ENCODE results near the gene HDAC10.

The HDAC10 gene

DNA sequence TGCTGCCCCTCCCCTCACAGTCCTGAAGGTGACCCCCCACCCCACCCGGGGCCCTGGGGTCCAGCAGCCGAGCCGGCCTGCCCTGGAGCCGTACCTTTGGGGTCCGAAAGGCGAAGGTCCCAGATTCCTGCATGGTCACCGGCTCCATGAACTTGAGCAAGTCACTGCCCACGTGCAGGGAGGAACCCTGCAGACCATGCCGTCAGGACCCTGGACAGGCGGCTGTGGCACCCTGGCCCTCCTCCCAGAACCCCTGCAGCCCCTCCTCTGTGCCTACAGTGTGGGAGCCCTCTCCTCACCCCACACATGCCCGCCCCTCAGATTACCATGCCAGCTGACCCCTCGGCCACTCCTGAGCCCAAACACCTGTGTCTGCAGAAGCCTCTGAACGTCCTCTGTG, 33.4 kb upstream of the HDAC10 start:
- TF ChIP-seq REST (IDR thresholded peaks at IDR 0.05; ENCODE audit: insufficient replicate concordance, low read depth) (peak; percentile 10), SPI1 (IDR thresholded peaks at IDR 0.05; ENCODE audit: borderline replicate concordance, low read depth) (no peak), GABPA (IDR thresholded peaks at IDR 0.05; ENCODE audit: low read depth) (no peak), POLR2AphosphoS5 (IDR thresholded peaks at IDR 0.05; ENCODE audit: low read depth) (no peak)
- TF ChIP-seq, protein P1, sequence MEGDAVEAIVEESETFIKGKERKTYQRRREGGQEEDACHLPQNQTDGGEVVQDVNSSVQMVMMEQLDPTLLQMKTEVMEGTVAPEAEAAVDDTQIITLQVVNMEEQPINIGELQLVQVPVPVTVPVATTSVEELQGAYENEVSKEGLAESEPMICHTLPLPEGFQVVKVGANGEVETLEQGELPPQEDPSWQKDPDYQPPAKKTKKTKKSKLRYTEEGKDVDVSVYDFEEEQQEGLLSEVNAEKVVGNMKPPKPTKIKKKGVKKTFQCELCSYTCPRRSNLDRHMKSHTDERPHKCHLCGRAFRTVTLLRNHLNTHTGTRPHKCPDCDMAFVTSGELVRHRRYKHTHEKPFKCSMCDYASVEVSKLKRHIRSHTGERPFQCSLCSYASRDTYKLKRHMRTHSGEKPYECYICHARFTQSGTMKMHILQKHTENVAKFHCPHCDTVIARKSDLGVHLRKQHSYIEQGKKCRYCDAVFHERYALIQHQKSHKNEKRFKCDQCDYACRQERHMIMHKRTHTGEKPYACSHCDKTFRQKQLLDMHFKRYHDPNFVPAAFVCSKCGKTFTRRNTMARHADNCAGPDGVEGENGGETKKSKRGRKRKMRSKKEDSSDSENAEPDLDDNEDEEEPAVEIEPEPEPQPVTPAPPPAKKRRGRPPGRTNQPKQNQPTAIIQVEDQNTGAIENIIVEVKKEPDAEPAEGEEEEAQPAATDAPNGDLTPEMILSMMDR (IDR thresholded peaks at IDR 0.05; ENCODE audit: insufficient read depth, low read length): no peak
- Histone ChIP-seq H3K27me3 (ENCODE audit: insufficient read depth, poor library complexity, severe bottlenecking) (no peaks in the 10 kb centered on the region), H3K4me3 (replicated peaks; ENCODE audit: insufficient read depth, low read length) (no peak overlapping the region), H3K27ac (replicated peaks) (no peak overlapping the region)
- DNase-seq (ENCODE audit: low read depth in 1 of 2, low spot score in 1 of 2): no peak

- H3K4me3 ChIP-seq (replicated peaks; ENCODE audit: insufficient read depth, low read length): no peak overlapping the region
- no peak for TF ChIP-seq POLR2AphosphoS5 (IDR thresholded peaks at IDR 0.05; ENCODE audit: low read depth)
- H3K27me3 ChIP-seq (ENCODE audit: insufficient read depth, poor library complexity, severe bottlenecking): no peaks in the 10 kb centered on the region
- H3K27ac ChIP-seq (replicated peaks): no peak overlapping the region
- DNase-seq (ENCODE audit: low read depth in 1 of 2, low spot score in 1 of 2): no peak
These were observed 32.8 kb upstream of the HDAC10 start for GRCh38 chr22:50283821-50284220.

GRCh38 chr22:50282361-50283155, 31.5 kb upstream of the HDAC10 start:
- no peak for DNase-seq (ENCODE audit: low read depth in 1 of 2, low spot score in 1 of 2)
- TF ChIP-seq POLR2AphosphoS5 (IDR thresholded peaks at IDR 0.05; ENCODE audit: low read depth) (no peak), REST (IDR thresholded peaks at IDR 0.05; ENCODE audit: insufficient replicate concordance, low read depth) (no peak), GABPA (IDR thresholded peaks at IDR 0.05; ENCODE audit: low read depth) (no peak), SPI1 (IDR thresholded peaks at IDR 0.05; ENCODE audit: borderline replicate concordance, low read depth) (no peak)
- TF ChIP-seq, protein P1 (IDR thresholded peaks at IDR 0.05; ENCODE audit: insufficient read depth, low read length): no peak
- Histone ChIP-seq H3K27ac (replicated peaks) (no peak overlapping the region), H3K27me3 (ENCODE audit: insufficient read depth, poor library complexity, severe bottlenecking) (no peaks in the 10 kb centered on the region), H3K4me3 (replicated peaks; ENCODE audit: insufficient read depth, low read length) (no peak overlapping the region)

DNA sequence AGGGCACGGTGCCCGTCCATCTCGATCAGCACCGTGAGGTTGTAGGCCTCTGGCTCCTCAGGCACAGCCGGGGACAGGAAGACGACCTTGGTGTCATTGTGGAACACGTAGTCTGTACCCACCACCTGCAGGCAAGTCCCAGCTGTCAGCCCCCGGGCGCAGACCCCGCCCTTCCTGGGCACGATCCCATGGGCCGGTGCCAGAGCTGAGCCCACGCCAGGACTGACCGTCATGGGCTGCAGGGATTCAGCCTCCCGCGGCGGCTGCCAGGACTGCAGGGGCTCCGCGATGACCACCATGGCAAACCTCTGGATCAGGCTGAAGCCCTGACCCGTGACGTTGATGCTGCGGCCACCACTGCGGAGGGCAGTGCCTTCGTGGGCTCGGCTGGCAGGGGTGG, 30.9 kb upstream of the HDAC10 start:
- Histone ChIP-seq H3K27me3 (ENCODE audit: insufficient read depth, poor library complexity, severe bottlenecking) (no peaks in the 10 kb centered on the region), H3K27ac (replicated peaks) (no peak overlapping the region), H3K4me3 (replicated peaks; ENCODE audit: insufficient read depth, low read length) (no peak overlapping the region)
- TF ChIP-seq GABPA (IDR thresholded peaks at IDR 0.05; ENCODE audit: low read depth): no peak
- TF ChIP-seq POLR2AphosphoS5 (IDR thresholded peaks at IDR 0.05; ENCODE audit: low read depth): no peak
- no peak for DNase-seq (ENCODE audit: low read depth in 1 of 2, low spot score in 1 of 2)

DNA sequence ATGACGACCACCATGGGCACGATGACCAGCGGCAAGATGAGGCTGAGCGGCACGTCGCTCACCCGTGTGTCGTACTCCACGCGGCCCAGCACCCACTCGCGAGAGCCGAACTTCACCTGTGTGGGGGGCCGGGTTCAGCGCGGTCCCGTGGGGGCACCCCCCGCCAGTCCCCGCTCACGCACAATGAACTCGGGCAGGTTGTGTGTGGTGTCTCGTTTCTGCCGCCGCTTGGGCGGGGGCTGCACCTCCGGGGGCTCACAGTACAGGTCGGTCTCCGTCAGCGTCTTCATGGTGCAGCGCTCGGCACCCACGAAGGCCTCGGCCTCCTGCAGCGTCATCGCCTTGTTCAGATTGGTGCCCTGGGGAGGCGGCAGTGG, 30.3 kb upstream of the HDAC10 start:
- TF ChIP-seq SPI1 (IDR thresholded peaks at IDR 0.05; ENCODE audit: borderline replicate concordance, low read depth) (no peak), GABPA (IDR thresholded peaks at IDR 0.05; ENCODE audit: low read depth) (no peak), REST (IDR thresholded peaks at IDR 0.05; ENCODE audit: insufficient replicate concordance, low read depth) (no peak)
- TF ChIP-seq, protein P1 (IDR thresholded peaks at IDR 0.05; ENCODE audit: insufficient read depth, low read length): no peak
- Histone ChIP-seq H3K4me3 (replicated peaks; ENCODE audit: insufficient read depth, low read length) (no peak overlapping the region), H3K27me3 (ENCODE audit: insufficient read depth, poor library complexity, severe bottlenecking) (no peaks in the 10 kb centered on the region), H3K27ac (replicated peaks) (no peak overlapping the region)
- no peak for DNase-seq (ENCODE audit: low read depth in 1 of 2, low spot score in 1 of 2)
